ENCODE results near the gene LRPPRC.

Gene LRPPRC

GRCh38 chr2:43905871-43906270, 89.9 kb downstream of the LRPPRC start:
- in situ Hi-C loops (cut with HindIII; ENCODE audit: low sequenced_read_pairs): no loop called here
- peak overlapping the region; percentile 10 for H3K4me3 ChIP-seq (ENCODE audit: low read depth, low read length)
- DNase-seq (ENCODE audit: low read depth): no peak

DNA sequence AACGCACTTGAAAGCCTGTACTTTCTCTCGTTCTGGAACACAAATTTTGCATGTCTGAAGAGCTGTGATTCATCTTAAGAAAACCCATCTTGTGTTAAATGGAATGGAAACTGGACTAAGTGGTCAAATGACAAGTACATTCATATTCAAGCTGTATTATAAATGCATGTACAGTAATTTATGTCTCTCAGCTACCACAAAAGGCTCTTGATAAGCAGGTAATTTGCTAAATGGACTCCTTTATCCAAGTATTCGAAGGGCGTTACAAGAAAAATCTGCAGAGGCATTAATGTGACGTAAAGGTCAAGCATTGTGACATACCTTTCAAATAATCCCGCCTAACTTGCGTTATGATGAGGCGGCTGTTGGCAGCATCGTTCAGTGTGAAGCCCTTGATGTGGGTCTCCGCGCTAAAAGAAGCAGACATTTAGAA, 90.4 kb downstream of the LRPPRC start:
- in situ Hi-C loops (cut with HindIII; ENCODE audit: low sequenced_read_pairs): no loop called here
- peak overlapping the region; percentile 10 for H3K4me3 ChIP-seq (ENCODE audit: low read depth, low read length)
- peak; percentile 66 for DNase-seq (ENCODE audit: low read depth)
- TF ChIP-seq CTCF (IDR thresholded peaks at IDR 0.05; ENCODE audit: low read depth, low read length, missing control alignments): no peak

More at GRCh38 chr2:43905871-43906270, 89.9 kb downstream of the LRPPRC start:
- no peak for TF ChIP-seq CTCF (IDR thresholded peaks at IDR 0.05; ENCODE audit: low read depth, low read length, missing control alignments)

DNA sequence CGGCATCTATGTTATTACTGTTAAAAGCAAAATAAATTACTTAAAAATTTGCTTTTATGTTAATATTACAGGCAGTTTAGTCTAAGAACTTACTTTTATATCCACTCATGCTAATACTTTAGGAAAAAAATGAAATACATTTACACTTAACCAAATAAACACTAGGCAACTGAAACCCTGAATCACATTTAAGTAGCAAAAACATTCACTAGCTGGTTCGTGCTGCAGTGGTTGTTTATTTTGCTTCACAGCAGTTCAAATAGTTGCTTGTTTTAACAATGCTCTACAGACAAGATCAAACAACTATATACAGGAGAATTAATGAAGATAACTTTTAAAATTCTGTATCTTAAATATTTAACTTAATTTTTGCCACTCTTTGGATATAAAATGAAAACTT, 96.2 kb downstream of the LRPPRC start:
- in situ Hi-C loops (cut with HindIII; ENCODE audit: low sequenced_read_pairs): no loop called here
- no peak for DNase-seq (ENCODE audit: low read depth)
- no peak for TF ChIP-seq CTCF (IDR thresholded peaks at IDR 0.05; ENCODE audit: low read depth, low read length, missing control alignments)
- H3K4me3 ChIP-seq (ENCODE audit: low read depth, low read length): no peak overlapping the region

DNA sequence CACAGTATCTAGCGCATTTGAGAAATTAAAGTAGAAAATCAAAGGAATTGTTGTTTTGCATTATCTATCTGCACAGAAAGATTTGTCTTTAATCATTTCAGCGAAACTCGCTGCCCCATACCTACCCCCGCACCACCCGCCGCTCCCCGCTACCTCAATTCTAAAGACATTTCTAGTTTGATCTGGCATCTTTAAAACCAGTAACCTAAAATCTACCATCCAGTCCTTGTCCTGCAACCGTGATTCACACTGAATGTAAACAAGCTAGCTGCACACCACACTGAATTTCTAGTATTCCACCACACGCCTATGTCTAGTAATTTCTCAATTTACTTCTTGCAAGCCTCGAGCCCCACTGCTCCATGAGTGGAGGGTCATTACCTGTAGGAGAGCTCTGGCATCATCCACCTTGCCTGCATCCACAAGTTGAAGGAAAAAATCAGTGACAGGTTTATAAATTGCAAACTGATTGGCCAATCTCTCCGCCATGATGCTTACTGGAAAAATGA, 96.9 kb downstream of the LRPPRC start:
- no peak overlapping the region for H3K4me3 ChIP-seq (ENCODE audit: low read depth, low read length)
- no peak for DNase-seq (ENCODE audit: low read depth)
- TF ChIP-seq CTCF (IDR thresholded peaks at IDR 0.05; ENCODE audit: low read depth, low read length, missing control alignments): no peak
- in situ Hi-C loops (cut with HindIII; ENCODE audit: low sequenced_read_pairs): no loop called here

DNA sequence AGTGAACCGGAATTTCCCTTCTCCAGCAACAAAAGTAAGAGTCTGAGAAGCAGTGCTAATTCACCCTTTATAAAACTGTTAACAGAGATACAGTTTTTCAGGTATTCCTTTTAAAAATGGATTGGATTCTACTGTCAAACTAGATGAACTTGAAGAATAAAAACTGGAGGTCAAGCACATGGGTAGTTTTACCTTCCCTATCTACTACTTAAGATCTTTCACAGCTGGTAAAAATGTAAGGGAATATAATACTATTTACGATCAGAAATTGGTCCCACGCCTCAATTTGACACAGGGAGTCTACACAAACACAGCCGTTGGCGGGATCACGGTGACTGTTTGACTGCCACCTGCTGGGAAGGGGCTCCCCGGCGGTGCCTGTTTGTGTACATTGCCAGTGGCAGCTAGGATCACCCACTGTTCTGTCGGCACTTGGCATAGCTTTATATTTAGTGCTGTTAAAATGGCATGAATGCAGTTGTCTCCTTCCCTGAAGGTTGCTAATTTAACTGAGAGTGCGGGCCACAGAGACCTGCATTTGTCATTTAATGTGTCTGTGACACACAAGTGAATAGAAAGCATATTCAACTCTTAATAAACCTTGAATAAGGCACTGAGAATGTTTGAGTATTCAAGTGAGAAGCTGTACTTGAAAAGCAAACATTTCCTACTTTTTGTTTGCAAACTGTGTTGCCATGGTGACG, 97.5 kb downstream of the LRPPRC start:
- DNase-seq (ENCODE audit: low read depth): peak; percentile 37
- TF ChIP-seq CTCF (IDR thresholded peaks at IDR 0.05; ENCODE audit: low read depth, low read length, missing control alignments): peak; percentile 29
- no peak overlapping the region for H3K4me3 ChIP-seq (ENCODE audit: low read depth, low read length)
- in situ Hi-C loops (cut with HindIII; ENCODE audit: low sequenced_read_pairs): no loop called here

GRCh38 chr2:43897492-43897891, 98.3 kb downstream of the LRPPRC start:
- in situ Hi-C loops (cut with HindIII; ENCODE audit: low sequenced_read_pairs): no loop called here
- H3K4me3 ChIP-seq (ENCODE audit: low read depth, low read length): no peak overlapping the region
- TF ChIP-seq CTCF (IDR thresholded peaks at IDR 0.05; ENCODE audit: low read depth, low read length, missing control alignments): no peak
- no peak for DNase-seq (ENCODE audit: low read depth)

All from astrocyte of the cerebellum (primary cell).